ENCODE data around the gene EIF5A.

The EIF5A gene

GRCh38 chr17:7262192-7262934 is 45.1 kb upstream of the EIF5A start, which contains the start of gene CLDN7:
CLDN7 (minus strand) TSS chr17:7262478; CDS start chr17:7262043, 435 bp downstream.
- no peak for TF ChIP-seq CTCF (IDR thresholded peaks at IDR 0.05; ENCODE audit: low read depth, low read length, missing control alignments)
- H3K4me3 ChIP-seq (replicated peaks; ENCODE audit: low read depth, low read length) = peak within 1 kb of the TSS; percentile 31
- no peak for DNase-seq (ENCODE audit: extremely low read depth, low read depth)

- H3K4me3 ChIP-seq (replicated peaks; ENCODE audit: low read depth, low read length) = no peak overlapping the region
- no peak for TF ChIP-seq CTCF (IDR thresholded peaks at IDR 0.05; ENCODE audit: low read depth, low read length, missing control alignments)
- DNase-seq (ENCODE audit: extremely low read depth, low read depth) = no peak
Observed at GRCh38 chr17:7262935-7263800, 44.3 kb upstream of the EIF5A start.

- DNase-seq (ENCODE audit: extremely low read depth, low read depth) = no peak
- no peak overlapping the region for H3K4me3 ChIP-seq (replicated peaks; ENCODE audit: low read depth, low read length)
- TF ChIP-seq CTCF (IDR thresholded peaks at IDR 0.05; ENCODE audit: low read depth, low read length, missing control alignments) = no peak
Observed at GRCh38 chr17:7263801-7264078, 43.7 kb upstream of the EIF5A start.

- no peak for TF ChIP-seq CTCF (IDR thresholded peaks at IDR 0.05; ENCODE audit: low read depth, low read length, missing control alignments)
- no peak overlapping the region for H3K4me3 ChIP-seq (replicated peaks; ENCODE audit: low read depth, low read length)
- DNase-seq (ENCODE audit: extremely low read depth, low read depth) = no peak
Observed at GRCh38 chr17:7266784-7267183, 40.6 kb upstream of the EIF5A start.

GRCh38 chr17:7279448-7279847 is 28.0 kb upstream of the EIF5A start:
- DNase-seq (ENCODE audit: extremely low read depth, low read depth) = no peak
- no peak for TF ChIP-seq CTCF (IDR thresholded peaks at IDR 0.05; ENCODE audit: low read depth, low read length, missing control alignments)
- H3K4me3 ChIP-seq (replicated peaks; ENCODE audit: low read depth, low read length) = no peak overlapping the region

GRCh38 chr17:7280519-7281073 is 26.8 kb upstream of the EIF5A start:
- peak overlapping the region; percentile 51 for H3K4me3 ChIP-seq (replicated peaks; ENCODE audit: low read depth, low read length)
- TF ChIP-seq CTCF (IDR thresholded peaks at IDR 0.05; ENCODE audit: low read depth, low read length, missing control alignments) = peak; percentile 95
- DNase-seq (ENCODE audit: extremely low read depth, low read depth) = peak; percentile 76

Measured in HFF-Myc (cell line).